GM19238 (cell line): ENCODE results near the gene SERPINA1.
"Not testable (repeated sequence)": the region's sequence is repeated elsewhere in the genome, so short reads cannot be mapped to it uniquely, and the experiment has no call there.

Experiments
- DNase-seq: peaks from one replicate; pipeline ENCODE4 v3.0.0; 2011; ENCODE audit warnings: low spot score; ENCODE audit not compliant: insufficient read length

SERPINA1 gene

DNA sequence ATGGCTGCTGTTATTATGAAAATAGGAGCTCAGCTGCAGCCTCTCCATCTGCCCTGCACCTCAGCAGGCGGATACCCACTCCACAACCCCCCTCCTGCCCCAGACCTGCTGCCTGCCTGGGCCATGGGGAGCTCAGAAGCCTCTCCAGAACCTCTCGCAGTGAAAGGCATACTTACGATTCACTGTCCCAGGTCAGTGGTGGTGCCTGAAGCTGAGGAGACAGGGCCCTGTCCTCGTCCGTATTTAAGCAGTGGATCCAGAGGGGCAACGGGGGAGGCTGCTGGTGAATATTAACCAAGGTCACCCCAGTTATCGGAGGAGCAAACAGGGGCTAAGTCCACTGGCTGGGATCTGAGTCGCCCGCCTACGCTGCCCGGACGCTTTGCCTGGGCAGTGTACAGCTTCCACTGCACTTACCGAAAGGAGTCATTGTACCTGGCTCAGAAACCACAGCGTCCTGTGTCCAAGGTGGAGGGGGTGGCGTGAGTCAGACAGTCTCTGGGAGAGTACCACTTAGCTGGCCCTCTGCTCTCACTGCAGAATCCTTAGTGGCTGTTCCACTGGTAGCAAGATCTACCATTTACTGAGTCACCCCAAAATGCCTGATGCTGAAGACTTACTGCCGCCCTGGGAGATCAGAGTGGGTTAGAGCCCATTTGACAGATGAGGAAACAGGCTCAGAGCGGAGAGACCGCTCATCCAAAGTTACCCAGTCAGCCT, at the start of gene SERPINA1:
Gene SERPINA1 (minus strand): TSS at position 219 of the 720 bp plus-strand sequence. CDS start 5,365 bp downstream, outside the sequence.
- no peak for DNase-seq

DNA sequence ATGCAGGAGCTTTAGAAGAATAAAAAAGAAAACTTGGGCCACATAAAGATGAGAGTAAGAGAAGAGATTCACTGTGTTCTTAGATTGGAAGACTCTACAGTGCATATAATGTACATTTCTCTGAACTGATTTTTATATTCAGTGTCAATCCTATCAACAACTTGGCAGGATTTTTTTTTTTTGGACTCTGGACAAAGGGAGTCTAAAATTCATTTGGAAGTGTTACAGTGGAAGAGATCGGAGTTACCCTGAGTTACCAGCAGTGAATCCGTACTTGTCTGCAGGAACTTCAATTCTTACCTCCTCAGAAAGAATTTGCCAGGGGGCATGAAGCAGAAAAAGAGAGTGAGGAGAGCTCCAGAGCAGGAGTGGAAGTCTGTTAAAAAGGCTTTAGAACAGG, 40.2 kb upstream of the SERPINA1 start:
- DNase-seq: no peak

- no peak for DNase-seq
These were observed 38.7 kb upstream of the SERPINA1 start for GRCh38 chr14:94427016-94427613.

- DNase-seq: no peak
These were observed 38.1 kb upstream of the SERPINA1 start for GRCh38 chr14:94426526-94426925.

GRCh38 chr14:94424371-94424770, 36.0 kb upstream of the SERPINA1 start:
- DNase-seq: no peak

DNA sequence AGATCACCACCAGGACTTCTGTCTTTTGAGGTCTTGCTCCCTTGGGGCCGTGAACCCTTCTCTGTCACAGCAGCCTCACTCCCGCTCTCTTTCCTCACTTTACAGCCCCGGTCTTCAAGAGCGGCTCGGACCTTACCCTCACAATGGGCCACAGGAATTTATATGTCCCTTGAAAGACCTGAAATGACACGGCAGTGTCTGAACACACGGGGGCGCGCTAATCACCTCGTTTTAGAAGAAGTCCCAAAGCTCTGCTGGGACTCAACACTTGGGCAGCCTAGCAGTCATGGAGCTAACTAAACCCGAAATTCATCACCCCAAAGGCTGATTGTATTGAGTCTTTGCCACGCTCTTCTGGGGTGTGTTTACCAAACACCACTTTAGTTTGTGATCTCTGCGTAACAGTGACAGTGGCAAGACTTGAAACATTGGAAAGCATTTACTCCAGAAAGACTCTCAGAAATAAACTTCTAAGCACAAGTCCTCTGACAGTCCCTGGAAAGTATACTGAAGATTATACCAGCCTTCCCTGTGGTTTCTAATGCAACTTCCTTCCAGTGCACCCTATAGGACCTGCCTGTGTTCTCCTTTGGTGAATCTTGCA, 35.2 kb upstream of the SERPINA1 start:
- peak; percentile 40 for DNase-seq

DNA sequence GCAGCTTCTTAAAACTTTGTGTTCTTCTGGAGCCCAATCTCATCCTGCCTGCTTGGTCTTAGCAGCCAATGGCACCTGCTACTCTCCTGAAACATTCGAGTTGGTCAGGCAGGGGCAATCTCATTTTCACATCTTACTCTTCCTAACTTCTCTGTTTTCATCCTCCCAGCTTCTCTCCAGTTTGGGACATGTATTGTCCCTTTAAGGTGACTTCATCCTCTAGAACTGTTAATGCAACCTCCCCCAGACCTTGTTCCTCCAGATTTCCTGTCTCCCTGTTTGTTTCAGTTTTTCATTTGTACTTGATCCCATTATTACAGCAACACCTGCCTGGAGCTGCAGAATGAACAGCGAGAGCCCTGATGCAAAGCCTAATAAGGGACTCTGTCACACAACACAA, 32.9 kb upstream of the SERPINA1 start:
- DNase-seq: no peak

DNA sequence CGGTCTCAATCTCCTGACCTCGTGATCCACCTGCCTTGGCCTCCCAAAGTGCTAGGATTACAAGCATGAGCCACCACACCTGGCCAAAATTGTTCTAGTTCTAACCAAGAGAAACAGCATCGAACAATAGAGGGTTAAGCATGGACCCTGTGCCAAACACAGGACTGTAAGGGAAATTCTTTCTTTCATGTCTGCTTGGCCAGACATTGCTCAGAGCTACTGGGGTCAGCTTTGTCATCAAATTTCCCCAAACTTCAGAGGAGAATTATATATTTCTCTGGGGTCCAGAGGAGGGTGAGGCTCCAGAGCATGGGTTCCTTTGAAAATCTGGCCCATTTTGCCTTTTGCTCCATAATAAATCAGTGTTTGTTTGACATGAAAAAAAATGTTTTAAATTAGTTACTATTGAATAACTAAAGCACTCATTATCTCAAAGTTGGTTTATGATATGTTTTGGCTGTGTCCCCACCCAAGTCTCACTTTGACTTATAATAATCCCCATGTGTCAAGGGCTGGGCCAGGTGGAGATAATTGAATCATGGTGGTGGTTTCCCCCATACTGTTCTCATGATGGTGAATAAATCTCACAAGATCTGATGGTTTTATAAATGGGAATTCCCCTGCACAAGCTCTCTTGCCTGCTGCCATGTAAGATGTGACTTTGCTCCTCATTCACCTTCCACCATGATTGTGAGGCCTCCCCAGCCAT, 29.2 kb upstream of the SERPINA1 start:
- DNase-seq: not testable (repeated sequence)

DNA sequence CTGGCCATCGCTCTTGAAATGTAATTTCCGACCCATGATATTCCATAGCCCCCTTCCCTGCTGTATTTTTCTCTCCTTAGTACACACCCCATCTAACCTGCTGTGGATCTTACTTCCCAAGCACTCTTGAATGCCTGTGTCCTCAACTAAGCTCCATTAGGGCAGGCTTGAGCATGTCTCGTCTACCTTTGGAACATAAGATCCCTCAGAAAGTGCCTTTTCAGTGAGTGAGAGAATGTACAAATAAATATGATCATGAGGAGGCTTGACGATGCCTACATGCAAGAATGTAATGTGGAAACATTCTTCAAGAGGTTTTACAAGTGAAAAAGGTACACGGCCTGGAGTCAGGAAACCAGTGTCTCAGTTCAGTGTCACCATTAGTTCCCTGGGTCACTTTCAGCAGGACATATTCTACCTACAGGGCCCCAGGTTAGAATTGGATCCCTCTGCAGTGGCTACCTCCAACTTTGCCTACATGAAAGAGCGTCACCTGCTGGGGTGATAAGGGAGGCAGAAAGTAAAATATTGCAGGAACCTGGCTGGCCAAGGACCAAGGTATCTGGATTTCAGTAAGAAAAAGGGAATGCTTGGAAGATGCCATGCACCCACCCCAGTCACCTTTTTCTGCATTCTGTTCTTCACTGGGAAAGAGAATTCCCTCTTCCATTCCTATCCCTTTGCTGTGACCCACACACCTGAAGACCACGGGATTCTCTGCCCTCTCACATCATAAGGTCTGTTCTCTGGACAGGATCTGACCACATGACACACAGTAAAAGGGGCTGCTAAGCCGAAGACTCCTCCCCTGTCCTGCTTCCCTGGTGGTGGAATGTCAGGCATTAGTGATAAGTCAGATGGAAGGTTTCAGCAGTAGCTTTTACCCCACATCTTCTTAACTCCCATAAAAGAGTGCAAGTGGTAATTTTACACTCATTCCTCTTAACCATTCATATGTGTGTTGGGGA, 24.6 kb upstream of the SERPINA1 start:
- no peak for DNase-seq

- DNase-seq: no peak
These were observed 23.2 kb upstream of the SERPINA1 start for GRCh38 chr14:94411638-94412037.

DNA sequence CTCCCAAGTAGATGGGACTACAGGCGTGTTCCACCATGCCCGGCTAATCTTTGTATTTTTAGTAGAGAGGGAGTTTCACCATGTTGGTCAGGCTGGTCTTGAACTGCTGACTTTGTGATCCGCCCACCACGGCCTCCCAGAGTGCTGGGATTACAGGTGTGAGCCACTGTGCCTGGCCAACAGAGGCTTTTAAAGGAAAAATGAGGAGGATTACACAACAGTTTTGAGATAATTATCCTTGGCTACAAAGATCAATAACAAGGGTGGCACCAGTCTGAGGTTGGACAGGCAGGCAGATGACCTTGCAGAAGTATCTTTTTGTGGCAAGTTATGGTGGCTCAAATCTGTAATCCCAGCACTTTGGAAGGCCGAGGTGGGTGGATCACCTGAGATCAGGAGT, 21.0 kb upstream of the SERPINA1 start:
- not testable (repeated sequence) for DNase-seq

DNA sequence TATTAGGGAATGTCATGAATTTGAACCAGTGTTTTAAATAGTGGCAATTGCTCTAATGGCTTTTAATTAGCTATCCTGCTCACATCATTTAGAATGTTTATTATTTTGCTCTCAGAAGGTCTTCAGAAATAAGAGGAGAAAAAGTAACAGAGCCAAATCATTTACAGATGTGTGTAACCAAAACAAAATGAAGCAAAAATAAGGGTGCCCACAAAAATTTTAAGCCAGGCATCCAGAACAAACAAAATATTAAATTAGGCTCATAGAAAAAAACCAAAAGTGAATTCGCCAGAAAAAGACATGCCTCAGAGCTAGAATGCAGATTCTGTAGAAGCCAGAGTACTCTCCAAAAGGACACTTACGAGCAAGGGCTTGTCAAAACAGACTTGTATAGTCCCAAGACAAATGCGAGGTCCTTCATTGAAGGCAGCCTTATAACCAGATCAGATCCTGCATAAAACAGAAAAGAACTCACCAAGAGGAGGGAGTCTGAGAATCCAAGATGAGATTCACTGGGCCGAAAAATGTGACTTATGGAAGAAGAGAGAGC, 20.2 kb upstream of the SERPINA1 start:
- DNase-seq: no peak

DNA sequence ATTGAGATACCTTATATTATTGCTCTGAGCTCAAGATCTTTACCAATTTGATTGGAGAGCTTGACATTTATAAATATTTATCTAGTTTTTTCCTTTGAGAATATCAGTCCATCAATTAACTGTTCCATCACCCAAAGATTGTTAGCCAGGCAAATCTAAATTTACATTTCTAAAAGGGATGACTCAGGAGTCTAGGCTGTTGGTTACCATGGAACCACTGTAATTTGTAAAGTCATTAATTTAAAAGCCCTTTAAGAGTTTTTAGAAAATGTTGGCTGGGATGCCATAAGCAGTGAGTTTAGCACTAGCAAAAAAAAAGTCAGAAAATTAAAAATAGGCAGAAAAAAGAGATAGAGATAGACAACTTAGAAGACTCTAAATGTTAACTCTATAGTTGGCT, 19.5 kb upstream of the SERPINA1 start:
- no peak for DNase-seq

GRCh38 chr14:94406910-94407309, 18.5 kb upstream of the SERPINA1 start:
- DNase-seq: no peak

- no peak for DNase-seq
These were observed 17.1 kb upstream of the SERPINA1 start for GRCh38 chr14:94405486-94405885.

DNA sequence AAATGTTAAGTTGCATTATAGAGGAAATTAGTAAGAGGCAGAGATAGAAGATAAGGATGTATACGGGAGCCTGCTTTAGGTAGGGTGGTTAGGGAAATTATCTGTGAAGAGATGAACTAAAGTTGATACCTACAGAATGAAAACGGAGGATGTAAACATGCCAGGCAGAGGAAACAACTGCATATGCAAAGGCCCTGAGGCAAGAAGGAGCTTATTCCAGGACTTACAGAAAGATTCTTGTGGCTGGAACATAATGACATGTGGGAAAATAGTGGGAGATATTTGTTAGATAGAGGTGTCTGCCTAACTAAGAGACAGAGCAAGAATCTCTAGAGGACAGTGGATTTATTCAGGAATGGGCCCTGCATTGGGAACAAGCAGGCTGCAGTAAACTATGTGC, 16.2 kb upstream of the SERPINA1 start:
- no peak for DNase-seq

DNA sequence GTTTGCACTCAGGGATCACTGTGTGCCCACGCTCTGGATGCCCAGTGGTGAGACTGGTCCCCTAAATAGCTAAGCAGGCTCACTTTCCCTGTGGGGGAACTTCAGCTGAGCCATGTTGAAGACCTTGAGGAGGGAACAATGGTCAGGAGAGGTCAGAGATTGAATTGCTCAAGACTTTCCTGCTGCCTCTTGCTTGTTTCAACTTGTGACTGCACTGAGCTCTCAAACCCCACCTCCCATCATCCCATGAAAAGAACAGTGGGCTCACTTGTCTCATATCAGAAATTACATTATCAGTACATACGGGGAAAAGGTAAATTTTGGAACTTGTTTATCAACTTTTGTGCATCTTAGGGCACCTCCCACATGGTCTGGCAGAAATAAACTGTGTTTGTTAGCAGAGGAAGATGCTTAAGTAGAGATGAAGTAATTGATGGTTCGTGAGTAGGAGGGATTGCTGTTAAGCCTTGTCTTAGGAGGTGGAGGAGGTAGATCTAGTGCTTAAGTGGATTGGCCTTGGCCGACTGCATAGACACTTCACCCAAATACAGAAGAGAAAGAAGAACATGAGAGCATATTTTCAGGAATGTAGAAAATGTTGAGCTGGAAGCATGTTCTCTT, 15.0 kb upstream of the SERPINA1 start:
- no peak for DNase-seq

- DNase-seq: no peak
These were observed 12.7 kb upstream of the SERPINA1 start for GRCh38 chr14:94401083-94401482.

DNA sequence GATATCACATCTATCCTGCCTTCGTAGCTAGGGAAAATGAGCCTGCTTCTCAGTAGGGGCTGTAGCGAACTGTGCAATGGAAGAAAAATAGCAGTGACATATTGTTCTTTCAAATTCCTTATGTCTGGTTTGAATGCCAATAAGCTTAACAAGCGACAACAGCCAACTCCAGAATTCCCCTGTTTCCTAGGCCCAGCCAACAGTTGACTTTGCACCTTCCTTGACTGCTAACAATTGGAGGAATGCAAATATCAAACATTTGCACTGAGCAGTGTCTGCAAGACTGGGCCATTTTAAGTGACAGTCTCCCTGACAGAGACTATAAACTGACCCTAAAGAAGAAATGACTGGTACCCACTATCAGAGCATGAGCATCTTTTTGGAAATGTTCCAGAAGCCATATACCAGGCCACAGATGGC, 12.0 kb upstream of the SERPINA1 start:
- DNase-seq: no peak

DNA sequence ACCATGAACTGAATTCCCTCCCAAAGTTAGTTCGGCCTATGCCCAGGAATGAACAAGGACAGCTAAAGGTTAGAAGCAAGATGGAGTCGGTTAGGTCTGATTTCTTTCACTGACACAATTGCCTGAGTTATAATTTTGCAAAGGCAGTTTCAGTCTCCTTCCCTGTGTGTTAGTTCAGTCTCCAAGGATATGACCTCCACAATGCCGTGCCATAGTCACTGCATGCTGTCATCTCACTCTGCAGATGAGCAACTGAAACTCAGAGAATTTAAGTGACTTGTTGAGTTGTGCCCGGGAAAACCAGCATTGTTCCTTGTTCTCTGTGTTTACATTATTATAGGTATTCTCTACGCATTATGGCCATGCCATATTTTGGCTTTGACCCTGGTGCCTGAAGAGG, 10.1 kb upstream of the SERPINA1 start:
- no peak for DNase-seq
